NCI-H187 treated with DMSO at 0.1 percent for 48 hours (cell line): ENCODE measurements around the gene SP8.

ENCODE experiments used
- DNase-seq: peaks from one replicate; lab custom pipeline; 2025; lab: John Stamatoyannopoulos, UW

SP8 gene

GRCh38 chr7:20793694-20794394 is 7.2 kb upstream of the SP8 start:
- no peak for DNase-seq

- no peak for DNase-seq
Observed at GRCh38 chr7:20793248-20793647, 6.6 kb upstream of the SP8 start.

- no peak for DNase-seq
Observed at GRCh38 chr7:20791538-20792434, 5.1 kb upstream of the SP8 start.

GRCh38 chr7:20790375-20790774 is 3.7 kb upstream of the SP8 start:
- no peak for DNase-seq

- no peak for DNase-seq
Observed at GRCh38 chr7:20788420-20788990, 1.8 kb upstream of the SP8 start.

GRCh38 chr7:20787660-20788419 is 1.2 kb upstream of the SP8 start:
- DNase-seq, result no peak

- no peak for DNase-seq
Observed at GRCh38 chr7:20786421-20786778, 286 bp downstream of the SP8 start.

GRCh38 chr7:20786049-20786412 is 655 bp downstream of the SP8 start:
- no peak for DNase-seq

GRCh38 chr7:20785157-20786048 is 1.3 kb downstream of the SP8 start:
- no peak for DNase-seq

- DNase-seq, result no peak
Observed at GRCh38 chr7:20784388-20785156, 2.1 kb downstream of the SP8 start.

- DNase-seq, result no peak
Observed at GRCh38 chr7:20783700-20784387, 2.8 kb downstream of the SP8 start.

GRCh38 chr7:20783125-20783699 is 3.5 kb downstream of the SP8 start:
- no peak for DNase-seq

GRCh38 chr7:20779041-20779440 is 7.6 kb downstream of the SP8 start:
- DNase-seq, result no peak

GRCh38 chr7:20778063-20778721 is 8.5 kb downstream of the SP8 start:
- DNase-seq, result no peak

GRCh38 chr7:20777377-20778062 is 9.2 kb downstream of the SP8 start:
- no peak for DNase-seq

- no peak for DNase-seq
Observed at GRCh38 chr7:20776942-20777341, 9.7 kb downstream of the SP8 start.

- DNase-seq, result no peak
Observed at GRCh38 chr7:20776214-20776911, 10.3 kb downstream of the SP8 start.

- DNase-seq, result no peak
Observed at GRCh38 chr7:20754001-20754400, 32.7 kb downstream of the SP8 start.
